Endothelial cell (in vitro differentiated cells): ENCODE data around the gene MED31. TPM values are rescaled to one million over a fixed set of nuclear protein-coding genes. Genes with fewer than 3 reads are reported as not detected.

Experiments used
- DNase-seq: peaks from one replicate; pipeline ENCODE4 v3.0.0; 2021; ENCODE audit warnings: low spot score
- H3K27ac Mint-ChIP-seq: one replicate; pipeline ENCODE4 v1.8.0; 2021; ENCODE audit warnings: mixed read lengths, inconsistent platforms; ENCODE audit not compliant: unreplicated experiment
- H3K27me3 Mint-ChIP-seq: one replicate; pipeline ENCODE4 v1.8.0; 2021; ENCODE audit warnings: mild to moderate bottlenecking, moderate library complexity, mixed read lengths, inconsistent platforms; ENCODE audit not compliant: unreplicated experiment
- H3K36me3 Mint-ChIP-seq: one replicate; pipeline ENCODE4 v1.8.0; 2021; ENCODE audit warnings: mild to moderate bottlenecking, low read depth, mixed read lengths, inconsistent platforms; ENCODE audit not compliant: unreplicated experiment
- H3K4me1 Mint-ChIP-seq: one replicate; pipeline ENCODE4 v1.8.0; 2021; ENCODE audit warnings: mild to moderate bottlenecking, mixed read lengths, inconsistent platforms; ENCODE audit not compliant: unreplicated experiment
- H3K4me3 Mint-ChIP-seq: one replicate; pipeline ENCODE4 v1.8.0; 2021; ENCODE audit warnings: mild to moderate bottlenecking, mixed read lengths, inconsistent platforms; ENCODE audit not compliant: unreplicated experiment
- H3K9me3 Mint-ChIP-seq: one replicate; pipeline ENCODE4 v1.8.0; 2021; ENCODE audit warnings: mixed read lengths, inconsistent platforms; ENCODE audit not compliant: unreplicated experiment
- total RNA-seq: library from RNA; stranded (reverse); fragmentation: NEBNext Ultra II Directional; extraction: Animal tissue kit (Norgen Biotek cat#: 25700); gene quantifications from one replicate; pipeline ENCODE4 v1.2.1, GENCODE V29; 2021; ENCODE audit not compliant: unreplicated experiment
- TF ChIP-seq, protein P1 (sequence below): fragments of 200-600 bp; sonication (generic); IDR thresholded peaks from one replicate; pipeline ENCODE4 v1.5.0; 2021; ENCODE audit warnings: antibody characterized with exemption; ENCODE audit not compliant: unreplicated experiment

MED31 gene
- total RNA-seq, 1 donor from 2014 or later: 18.3 TPM

DNA sequence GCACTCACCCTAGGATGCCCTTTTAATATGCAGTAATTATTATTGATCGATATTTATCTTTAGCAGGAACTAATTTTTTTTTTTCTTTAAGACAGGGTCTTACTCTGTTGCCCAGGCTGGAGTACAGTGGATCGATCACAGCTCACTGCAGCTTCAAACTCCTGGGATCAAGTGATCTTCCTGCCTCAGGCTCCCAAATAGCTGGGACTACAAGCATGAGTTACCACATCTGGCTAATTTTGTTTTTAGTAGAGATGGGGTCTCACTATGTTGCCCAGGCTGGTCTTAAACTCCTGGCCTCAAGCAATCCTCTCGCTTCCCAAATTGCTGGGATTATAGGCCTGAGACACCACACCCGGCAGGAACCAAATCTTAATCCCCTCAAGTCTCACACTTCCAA is 40.2 kb downstream of the MED31 start:
- Mint-ChIP-seq H3K27me3 (no peaks in the 10 kb centered on the region), H3K27ac (no peak overlapping the region), H3K4me1 (no peaks in the 10 kb centered on the region), H3K36me3 (peaks cover 23% of the 10 kb centered on the region), H3K9me3 (no peaks in the 10 kb centered on the region), H3K4me3 (no peak overlapping the region)
- TF ChIP-seq, protein P1, sequence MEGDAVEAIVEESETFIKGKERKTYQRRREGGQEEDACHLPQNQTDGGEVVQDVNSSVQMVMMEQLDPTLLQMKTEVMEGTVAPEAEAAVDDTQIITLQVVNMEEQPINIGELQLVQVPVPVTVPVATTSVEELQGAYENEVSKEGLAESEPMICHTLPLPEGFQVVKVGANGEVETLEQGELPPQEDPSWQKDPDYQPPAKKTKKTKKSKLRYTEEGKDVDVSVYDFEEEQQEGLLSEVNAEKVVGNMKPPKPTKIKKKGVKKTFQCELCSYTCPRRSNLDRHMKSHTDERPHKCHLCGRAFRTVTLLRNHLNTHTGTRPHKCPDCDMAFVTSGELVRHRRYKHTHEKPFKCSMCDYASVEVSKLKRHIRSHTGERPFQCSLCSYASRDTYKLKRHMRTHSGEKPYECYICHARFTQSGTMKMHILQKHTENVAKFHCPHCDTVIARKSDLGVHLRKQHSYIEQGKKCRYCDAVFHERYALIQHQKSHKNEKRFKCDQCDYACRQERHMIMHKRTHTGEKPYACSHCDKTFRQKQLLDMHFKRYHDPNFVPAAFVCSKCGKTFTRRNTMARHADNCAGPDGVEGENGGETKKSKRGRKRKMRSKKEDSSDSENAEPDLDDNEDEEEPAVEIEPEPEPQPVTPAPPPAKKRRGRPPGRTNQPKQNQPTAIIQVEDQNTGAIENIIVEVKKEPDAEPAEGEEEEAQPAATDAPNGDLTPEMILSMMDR: no peak
- no peak for DNase-seq

DNA sequence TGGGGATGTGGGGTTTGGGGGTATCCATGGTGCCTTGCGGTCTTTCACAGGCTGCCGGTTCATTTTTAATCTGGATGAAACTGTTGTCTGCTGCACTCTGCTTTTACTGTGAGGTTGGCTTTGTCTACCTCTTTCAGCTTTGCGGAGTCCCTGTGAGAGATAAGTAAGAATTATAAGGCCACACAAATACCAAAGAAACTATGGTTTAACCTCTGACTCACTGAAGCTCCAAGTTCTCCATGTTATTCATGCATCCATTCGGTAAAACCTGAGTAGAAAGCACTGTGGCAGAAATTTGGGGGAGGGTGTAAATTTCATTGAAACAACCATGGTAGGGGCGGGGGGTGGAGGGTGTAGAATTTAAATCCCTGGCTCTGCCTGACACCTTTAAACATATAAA is 41.4 kb downstream of the MED31 start:
- H3K27me3 Mint-ChIP-seq: no peaks in the 10 kb centered on the region

DNA sequence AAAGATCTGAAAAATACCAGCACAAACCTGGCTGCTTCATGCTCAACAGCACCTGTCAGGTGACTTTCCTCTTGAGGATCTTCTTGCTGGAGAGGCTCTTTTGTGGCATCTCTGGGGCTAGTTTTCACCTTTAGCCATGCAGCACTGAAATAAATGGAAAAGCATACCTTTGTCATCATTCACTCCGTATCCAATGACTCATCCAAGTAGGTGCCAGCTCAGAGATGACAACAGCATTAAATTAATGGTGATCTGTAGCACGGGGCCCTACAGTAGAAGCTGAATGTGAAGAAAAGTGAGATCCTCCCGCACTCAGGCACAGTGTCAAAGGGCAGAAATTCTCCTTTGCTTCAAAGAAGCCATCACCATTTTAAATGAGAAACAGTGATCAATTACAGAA is 43.1 kb downstream of the MED31 start:
- peaks cover under 1% of the 10 kb centered on the region for H3K4me1 Mint-ChIP-seq
- no peak for DNase-seq
- no peak overlapping the region for H3K27ac Mint-ChIP-seq
- H3K36me3 Mint-ChIP-seq: peaks cover 36% of the 10 kb centered on the region
- no peak overlapping the region for H3K4me3 Mint-ChIP-seq
- TF ChIP-seq, protein P1: no peak
- no peaks in the 10 kb centered on the region for H3K9me3 Mint-ChIP-seq
- H3K27me3 Mint-ChIP-seq: no peaks in the 10 kb centered on the region

More for the DNA sequence above, 41.4 kb downstream of the MED31 start:
- Mint-ChIP-seq H3K9me3 (no peaks in the 10 kb centered on the region), H3K4me3 (no peak overlapping the region), H3K27ac (no peak overlapping the region), H3K36me3 (peaks cover 32% of the 10 kb centered on the region), H3K4me1 (no peaks in the 10 kb centered on the region)
- DNase-seq: no peak
- TF ChIP-seq, protein P1: no peak

DNA sequence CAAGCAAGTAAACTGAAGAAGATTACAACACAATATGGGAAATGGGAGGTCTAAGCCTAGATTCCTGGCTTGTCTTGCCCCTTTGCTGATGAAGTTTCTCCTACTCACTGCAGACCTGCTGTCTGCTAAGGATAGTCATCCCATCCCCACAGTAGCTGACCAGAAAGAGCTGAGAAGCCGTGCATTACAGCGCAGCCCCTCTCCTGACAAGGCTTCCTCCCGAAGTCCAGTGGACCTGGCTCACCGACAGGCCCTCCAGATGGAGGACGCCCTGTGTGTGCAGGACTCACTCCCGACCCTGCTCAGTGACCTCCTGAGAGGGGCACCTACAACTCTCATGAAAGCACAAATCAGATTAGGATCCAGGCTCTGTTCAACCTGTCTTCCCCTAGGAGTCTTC is 46.3 kb downstream of the MED31 start:
- H3K4me3 Mint-ChIP-seq: no peak overlapping the region
- TF ChIP-seq, protein P1: no peak
- no peak overlapping the region for H3K27ac Mint-ChIP-seq
- peaks cover 31% of the 10 kb centered on the region for H3K36me3 Mint-ChIP-seq
- H3K4me1 Mint-ChIP-seq: peaks cover 7% of the 10 kb centered on the region
- peaks cover under 1% of the 10 kb centered on the region for H3K27me3 Mint-ChIP-seq
- no peaks in the 10 kb centered on the region for H3K9me3 Mint-ChIP-seq
- DNase-seq: no peak

DNA sequence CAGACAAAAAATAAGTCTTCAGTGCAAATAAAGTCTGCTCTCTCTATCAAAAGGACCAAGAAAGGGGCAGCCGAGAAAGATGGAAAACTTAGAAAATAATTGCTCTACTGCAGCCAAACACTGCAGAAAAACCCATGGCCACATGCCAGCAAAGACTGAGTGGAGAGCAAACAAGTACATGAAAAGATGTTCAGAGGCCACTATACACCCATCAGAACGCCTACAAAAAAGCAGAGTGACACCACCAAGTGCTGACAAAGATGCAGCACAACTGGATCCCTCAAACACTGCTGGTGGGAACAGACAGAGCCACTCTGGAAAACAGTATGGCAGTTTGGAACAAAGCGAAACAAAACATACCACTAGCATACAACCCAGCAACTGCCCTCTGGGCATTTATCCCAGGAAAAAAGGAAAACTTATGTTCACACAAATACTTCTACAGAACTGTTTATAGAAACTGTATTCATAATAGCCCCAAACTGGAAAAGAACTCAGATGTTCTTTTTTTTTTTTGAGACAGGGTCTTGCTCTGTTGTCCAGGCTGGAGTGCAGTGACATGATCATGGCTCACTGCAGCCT is 47.6 kb downstream of the MED31 start:
- no peaks in the 10 kb centered on the region for H3K9me3 Mint-ChIP-seq
- no peak overlapping the region for H3K4me3 Mint-ChIP-seq
- H3K27ac Mint-ChIP-seq: no peak overlapping the region
- H3K36me3 Mint-ChIP-seq: peaks cover 27% of the 10 kb centered on the region
- no peak for DNase-seq
- TF ChIP-seq, protein P1: no peak
- H3K27me3 Mint-ChIP-seq: peaks cover 2% of the 10 kb centered on the region
- peaks cover 18% of the 10 kb centered on the region for H3K4me1 Mint-ChIP-seq
